HK-2 (cell line): ENCODE results near the gene ZC3H4.
"Not testable (repeated sequence)": the region's sequence is repeated elsewhere in the genome, so short reads cannot be mapped to it uniquely, and the experiment has no call there.

Experiments used
- DNase-seq: peaks from one replicate; pipeline ENCODE4 v3.0.0-alpha.2; 2018; ENCODE audit not compliant: unreplicated experiment

ZC3H4 gene

GRCh38 chr19:47084879-47085439 lies 28.6 kb downstream of the ZC3H4 start:
- DNase-seq, result no peak

DNA sequence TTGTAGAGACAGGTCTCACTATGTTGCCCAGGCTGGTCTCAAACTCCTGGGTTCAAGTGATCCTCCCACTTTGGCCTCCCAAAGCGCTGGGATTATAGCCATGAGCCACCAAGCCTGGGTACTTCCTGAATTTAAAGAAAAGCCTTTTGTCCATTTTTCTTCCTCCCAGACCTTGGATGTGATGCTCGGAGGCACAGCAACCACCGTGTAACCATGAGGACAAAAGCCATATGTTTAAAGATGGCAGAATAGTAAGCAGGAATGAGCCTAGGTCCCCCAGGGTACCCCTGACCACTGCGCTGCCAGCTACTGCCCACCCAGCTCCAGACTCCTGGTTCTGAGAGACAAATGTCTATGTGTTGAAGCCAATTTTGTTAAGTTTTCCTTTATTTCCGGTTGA lies 31.1 kb downstream of the ZC3H4 start:
- no peak for DNase-seq

- no peak for DNase-seq
Observed at GRCh38 chr19:47081095-47081494, 32.5 kb downstream of the ZC3H4 start.

GRCh38 chr19:47078351-47078750 lies 35.2 kb downstream of the ZC3H4 start:
- DNase-seq, result not testable (repeated sequence)

- peak; percentile 36 for DNase-seq
Observed at GRCh38 chr19:47075941-47076340, 37.6 kb downstream of the ZC3H4 start.

DNA sequence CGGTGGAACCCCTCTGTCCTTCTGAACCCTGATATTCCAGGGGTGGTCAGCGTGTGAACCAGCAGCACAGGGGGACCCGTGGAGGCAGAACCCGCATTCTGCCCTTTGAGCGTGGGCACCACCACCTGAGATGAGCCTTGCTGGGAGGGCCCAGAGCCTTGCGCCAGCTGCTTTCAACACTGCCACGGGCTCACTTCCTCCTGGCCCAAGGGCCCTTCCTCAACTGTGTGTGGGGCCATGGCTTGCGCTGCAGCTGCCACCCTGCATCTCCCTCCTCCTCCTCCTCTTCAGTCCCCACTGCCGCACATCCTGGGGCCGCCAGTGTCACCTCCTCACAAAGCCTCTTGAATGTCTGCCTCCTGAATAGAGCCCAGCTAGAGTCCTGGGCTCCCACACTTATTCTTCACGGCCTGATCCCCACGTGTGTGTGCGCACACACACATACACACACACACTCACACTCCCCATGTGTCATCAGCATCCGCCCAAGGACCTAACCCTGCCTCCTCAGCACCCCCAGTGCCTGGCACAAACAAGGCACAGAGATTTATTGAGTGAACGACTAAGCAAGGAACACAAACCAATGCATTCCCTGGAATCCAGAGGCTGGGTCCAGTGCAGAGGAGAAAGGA lies 38.3 kb downstream of the ZC3H4 start:
- no peak for DNase-seq

GRCh38 chr19:47074621-47075020 lies 39.0 kb downstream of the ZC3H4 start:
- no peak for DNase-seq

DNA sequence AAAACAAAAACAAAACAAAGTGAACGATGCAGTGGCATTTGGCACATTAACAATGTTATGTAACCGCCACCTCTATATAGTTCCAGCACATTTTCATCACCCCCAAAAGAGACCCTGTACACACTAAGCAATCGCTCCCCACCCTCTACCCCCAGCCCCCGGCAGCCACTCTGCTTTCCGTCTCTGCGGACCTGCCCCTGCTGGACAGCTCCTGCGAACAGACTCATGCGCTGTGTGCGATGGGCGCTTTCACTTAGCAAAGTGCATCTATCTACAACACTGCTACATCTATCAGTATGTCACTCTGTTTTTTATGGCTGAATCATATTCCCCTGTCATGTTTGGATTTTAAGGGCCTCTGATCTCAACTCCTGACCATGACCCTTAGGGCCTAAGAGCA lies 40.0 kb downstream of the ZC3H4 start:
- no peak for DNase-seq

DNA sequence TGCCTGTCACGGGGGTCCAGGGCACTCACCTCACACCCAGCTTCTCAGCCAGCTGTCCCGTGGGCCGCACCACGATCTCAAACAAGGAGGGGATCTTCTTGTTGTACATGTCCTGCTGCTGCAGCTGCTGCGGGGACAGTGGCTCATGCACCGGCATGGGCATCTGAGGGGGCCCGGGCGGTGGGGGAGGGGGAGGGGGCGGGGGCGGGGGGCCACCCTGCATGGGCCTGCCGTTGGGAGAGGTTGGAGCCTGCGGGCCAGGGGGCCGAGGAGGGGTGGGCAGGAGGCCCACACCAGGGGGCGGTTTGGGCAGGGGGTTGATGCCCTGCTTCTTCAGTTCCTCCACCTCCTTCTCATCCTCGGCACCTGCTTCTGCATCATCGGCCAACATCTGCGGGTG lies 41.3 kb downstream of the ZC3H4 start:
- no peak for DNase-seq

GRCh38 chr19:47071731-47072130 lies 41.8 kb downstream of the ZC3H4 start:
- DNase-seq, result no peak

GRCh38 chr19:47070756-47071155 lies 42.8 kb downstream of the ZC3H4 start:
- DNase-seq, result no peak

GRCh38 chr19:47069795-47070194 lies 43.8 kb downstream of the ZC3H4 start:
- DNase-seq, result no peak

DNA sequence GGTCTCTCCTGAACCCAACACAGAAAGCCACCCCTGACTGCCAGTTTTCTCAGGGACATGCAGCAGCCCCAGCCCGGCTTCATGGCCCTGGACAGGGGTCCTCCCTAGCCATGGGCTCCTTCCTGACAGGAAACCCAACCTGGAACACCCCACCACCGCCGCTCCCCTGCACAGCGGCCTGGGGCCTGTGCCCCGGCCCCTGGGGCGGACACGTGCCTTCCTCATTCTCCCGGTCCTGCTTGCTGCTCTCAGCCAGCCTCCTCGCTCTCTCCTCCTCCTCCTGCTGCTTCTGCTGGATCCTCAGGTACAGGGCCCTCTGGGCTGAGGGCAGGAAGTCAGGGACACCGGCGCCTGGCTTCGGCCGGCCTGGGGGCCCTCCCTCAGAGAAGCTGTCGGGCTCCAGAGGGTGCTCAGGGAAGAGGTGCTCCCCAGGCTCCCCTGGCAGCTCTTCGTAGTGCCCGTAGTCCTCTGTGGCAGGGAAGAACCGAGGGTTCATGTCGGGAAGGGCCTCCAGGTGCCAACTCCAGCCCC lies 44.6 kb downstream of the ZC3H4 start:
- DNase-seq, result no peak

GRCh38 chr19:47068246-47068645 lies 45.3 kb downstream of the ZC3H4 start:
- no peak for DNase-seq

- DNase-seq, result no peak
Observed at GRCh38 chr19:47067215-47067847, 46.2 kb downstream of the ZC3H4 start.

DNA sequence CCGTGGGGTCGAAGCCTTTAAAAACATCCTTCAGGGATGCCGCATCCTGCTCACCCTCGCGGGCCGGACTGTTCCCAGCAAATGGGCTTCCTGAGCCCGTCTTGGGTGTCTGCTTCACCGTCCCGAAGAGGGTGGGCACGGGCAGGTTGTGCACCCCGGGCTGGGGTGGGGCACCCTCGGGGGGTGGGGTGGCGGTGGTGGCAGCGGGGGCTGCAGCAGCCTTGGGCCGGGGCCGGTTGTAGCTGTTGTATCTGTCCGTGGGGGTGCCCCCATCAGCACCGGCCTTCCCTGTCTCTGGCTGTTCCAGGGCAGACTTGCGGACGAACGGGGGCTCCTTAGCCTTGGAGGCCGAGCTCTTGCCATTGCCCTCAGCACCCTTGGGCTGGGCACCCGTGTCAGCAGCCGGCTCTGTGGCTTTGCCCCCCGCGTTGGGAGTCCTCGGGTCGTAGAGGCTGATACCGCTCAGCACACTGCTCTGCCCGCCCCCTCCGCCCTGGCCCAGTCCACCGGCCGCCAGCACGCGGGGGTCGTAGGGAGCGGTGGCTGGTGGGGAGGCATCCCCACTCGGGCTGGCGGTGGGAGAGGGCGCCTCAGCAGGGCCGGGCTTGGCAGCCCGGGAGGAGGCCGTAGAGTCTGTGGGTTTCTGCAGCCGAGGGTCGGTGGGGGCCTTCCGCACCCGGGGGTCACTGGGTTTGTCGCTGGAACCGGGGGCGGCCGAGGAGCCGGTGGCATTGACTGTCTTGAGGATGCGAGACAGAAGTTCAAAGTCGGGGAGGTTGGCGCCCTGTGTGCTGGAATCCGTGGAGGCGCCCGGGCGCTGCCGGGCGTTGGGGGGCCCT lies 47.0 kb downstream of the ZC3H4 start:
- no peak for DNase-seq

GRCh38 chr19:47065242-47065641 lies 48.3 kb downstream of the ZC3H4 start:
- no peak for DNase-seq

GRCh38 chr19:47063874-47064273 lies 49.7 kb downstream of the ZC3H4 start:
- no peak for DNase-seq

- DNase-seq, result no peak
Observed at GRCh38 chr19:47058621-47059022, 55.0 kb downstream of the ZC3H4 start.

DNA sequence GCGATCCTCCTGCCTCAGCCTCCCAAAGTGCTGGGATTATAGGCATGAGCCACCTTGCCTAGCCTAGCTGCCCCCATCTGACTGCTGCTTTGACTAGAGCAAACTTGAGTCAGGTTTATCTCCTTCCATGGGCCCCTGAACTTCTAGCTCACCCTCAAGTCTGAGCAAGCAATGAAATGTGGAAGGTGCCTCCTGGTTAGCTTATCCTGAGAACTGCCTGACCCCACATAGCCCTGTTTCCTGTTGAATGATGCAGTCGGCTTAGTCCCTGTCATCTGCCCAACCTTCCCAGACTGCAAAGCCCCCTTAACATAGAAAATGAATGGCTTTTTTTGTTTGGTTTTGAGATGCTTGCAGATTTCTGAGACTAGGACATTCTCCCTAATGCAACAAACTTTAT lies 56.2 kb downstream of the ZC3H4 start:
- no peak for DNase-seq

- DNase-seq, result no peak
Observed at GRCh38 chr19:47056411-47056810, 57.2 kb downstream of the ZC3H4 start.

DNA sequence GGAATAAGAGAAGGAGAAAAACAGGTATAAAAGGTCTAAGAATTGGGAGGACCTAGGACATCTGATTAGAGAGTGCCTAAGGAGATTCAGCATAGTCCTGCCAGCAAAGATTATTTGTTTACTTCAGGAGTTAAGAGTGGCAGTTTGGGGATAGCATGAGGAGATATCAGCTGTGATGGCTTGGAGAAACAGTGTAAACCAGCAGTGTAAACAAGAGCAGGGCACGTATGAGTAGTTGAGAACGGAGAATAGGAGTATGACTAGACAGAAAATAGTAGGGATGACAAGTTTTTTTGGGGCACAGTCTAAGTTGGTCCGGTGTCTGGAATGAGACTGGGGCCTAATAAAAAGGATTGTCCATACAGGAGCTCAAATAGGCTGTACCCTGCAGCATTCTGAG lies 63.0 kb downstream of the ZC3H4 start:
- not testable (repeated sequence) for DNase-seq
